Tibial artery (tissue), 4 donors: ENCODE data around the gene SEC16A.

Source experiments
- DNase-seq, 2 donors: peaks; one replicate each; pipeline ENCODE4 v3.0.0-alpha.2; 2019
- H3K27ac ChIP-seq, 2 donors: fragments of 200-600 bp; sonication (generic) in 1 of 2; 1 replicate in 1 of 2; 2 replicates in 1 of 2; pipeline ENCODE4 v1.5.1; 2018 to 2019; ENCODE audit warnings: mild to moderate bottlenecking in 1 of 2
- H3K27me3 ChIP-seq, 2 donors: fragments of 200-600 bp; sonication (generic) in 1 of 2; one replicate each; pipeline versions ENCODE4 v1.5.1 to v1.6.0; 2016 to 2019
- H3K36me3 ChIP-seq, 3 donors: fragments of 200-600 bp; sonication (generic) in 2 of 3; one replicate each; pipeline ENCODE4 v1.5.1; 2016 to 2019; ENCODE audit warnings: mild to moderate bottlenecking in 2 of 3
- H3K4me1 ChIP-seq, 4 donors: fragments of 200-600 bp; sonication (generic) in 2 of 4; 1 replicate in 3 of 4; 2 replicates in 1 of 4; pipeline ENCODE4 v1.5.1; 2016 to 2019
- H3K4me3 ChIP-seq, 2 donors: fragments of 200-600 bp; sonication (generic) in 1 of 2; 1 replicate in 1 of 2; 2 replicates in 1 of 2; pipeline ENCODE4 v1.5.1; 2018 to 2019; ENCODE audit warnings: mild to moderate bottlenecking in 2 of 2
- H3K9me3 ChIP-seq, 3 donors: fragments of 200-600 bp; sonication (generic) in 1 of 3; one replicate each; pipeline ENCODE4 v1.5.1; 2016 to 2019
- intact Hi-C: fragments of 100-400 bp; cut with DNase I; formaldehyde crosslinking; loops from one replicate; pipeline ENCODE4 v1.15.0; 2023; ENCODE audit warnings: low total_unique reads
- TF ChIP-seq, protein P1 (sequence below), 2 experiments: fragments of 200-600 bp in 1 of 2; fragments of 450-650 bp in 1 of 2; IDR thresholded peaks; one replicate each; pipeline ENCODE4 v1.5.1; 2017 to 2019; ENCODE audit warnings: antibody characterized with exemption in 2 of 2, mild to moderate bottlenecking in 1 of 2, moderate library complexity in 1 of 2

SEC16A gene

DNA sequence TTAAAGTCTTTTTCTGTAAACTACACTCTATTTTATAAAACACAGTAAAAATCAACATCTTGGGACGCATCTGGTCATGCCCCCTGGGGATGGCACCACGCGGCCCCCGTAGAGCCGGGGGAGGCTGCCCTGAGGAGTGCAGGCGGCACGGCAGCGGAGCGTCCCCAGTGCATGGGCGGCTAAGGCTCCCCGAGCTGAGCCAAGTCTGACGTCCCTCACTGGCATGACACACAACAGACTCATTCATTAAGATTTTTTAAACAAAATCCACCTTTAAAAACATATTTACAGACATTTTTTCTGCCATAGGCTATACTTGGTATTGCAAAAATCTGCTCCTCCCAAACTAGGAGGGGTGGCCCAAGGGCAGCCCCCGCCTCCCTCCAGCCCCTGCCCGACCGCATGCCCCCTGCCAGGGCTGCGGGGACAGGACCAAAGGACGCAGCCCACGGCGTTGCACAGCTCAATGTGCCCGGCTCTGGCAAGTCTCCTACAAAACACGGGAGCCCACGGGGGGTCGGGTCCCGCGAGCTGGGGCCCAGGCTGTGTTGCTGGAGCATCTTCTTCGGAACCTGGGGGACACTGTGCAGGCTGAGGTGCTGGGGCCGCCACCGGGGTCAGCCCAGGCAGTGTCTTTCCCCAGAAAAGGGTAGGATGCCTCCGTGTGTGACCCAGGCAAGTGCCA lies 11.8 kb upstream of the SEC16A start:
- Histone ChIP-seq H3K27ac (no peak overlapping the region), H3K9me3 (no peaks in the 10 kb centered on the region), H3K4me1 (peaks cover 0 to 6% (median 0%) of the 10 kb centered on the region in 4 donors), H3K36me3 (peaks cover 36 to 51% (median 39%) of the 10 kb centered on the region in 3 donors), H3K27me3 (no peaks in the 10 kb centered on the region), H3K4me3 (no peak overlapping the region)
- DNase-seq: no peak
- intact Hi-C loops: loop anchor here (5.0 kb wide), 1 partner anchor 38 kb away; no protein-coding TSS in a partner anchor
- TF ChIP-seq, protein P1, sequence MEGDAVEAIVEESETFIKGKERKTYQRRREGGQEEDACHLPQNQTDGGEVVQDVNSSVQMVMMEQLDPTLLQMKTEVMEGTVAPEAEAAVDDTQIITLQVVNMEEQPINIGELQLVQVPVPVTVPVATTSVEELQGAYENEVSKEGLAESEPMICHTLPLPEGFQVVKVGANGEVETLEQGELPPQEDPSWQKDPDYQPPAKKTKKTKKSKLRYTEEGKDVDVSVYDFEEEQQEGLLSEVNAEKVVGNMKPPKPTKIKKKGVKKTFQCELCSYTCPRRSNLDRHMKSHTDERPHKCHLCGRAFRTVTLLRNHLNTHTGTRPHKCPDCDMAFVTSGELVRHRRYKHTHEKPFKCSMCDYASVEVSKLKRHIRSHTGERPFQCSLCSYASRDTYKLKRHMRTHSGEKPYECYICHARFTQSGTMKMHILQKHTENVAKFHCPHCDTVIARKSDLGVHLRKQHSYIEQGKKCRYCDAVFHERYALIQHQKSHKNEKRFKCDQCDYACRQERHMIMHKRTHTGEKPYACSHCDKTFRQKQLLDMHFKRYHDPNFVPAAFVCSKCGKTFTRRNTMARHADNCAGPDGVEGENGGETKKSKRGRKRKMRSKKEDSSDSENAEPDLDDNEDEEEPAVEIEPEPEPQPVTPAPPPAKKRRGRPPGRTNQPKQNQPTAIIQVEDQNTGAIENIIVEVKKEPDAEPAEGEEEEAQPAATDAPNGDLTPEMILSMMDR (IDR thresholded peaks at IDR 0.05): no peak

DNA sequence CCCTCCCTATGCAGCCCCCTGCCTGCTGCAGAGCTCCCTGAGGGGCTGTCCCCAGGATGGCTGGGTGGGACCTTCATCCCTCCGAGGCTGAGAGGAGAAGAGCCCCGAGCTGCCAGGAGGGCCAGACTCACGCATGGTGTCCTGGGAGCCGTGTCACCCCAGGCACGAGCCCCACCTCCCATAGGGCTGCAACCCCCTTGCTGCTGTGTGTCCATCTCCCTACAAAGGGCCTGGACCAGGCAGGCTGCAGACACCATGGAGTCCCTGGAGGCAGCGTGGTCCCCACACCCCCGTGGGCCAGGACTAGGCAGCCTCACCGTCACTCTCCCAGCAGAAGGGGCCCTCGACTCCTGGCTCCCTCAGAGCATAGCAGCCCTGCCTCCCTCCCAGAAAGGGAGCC lies 11.2 kb upstream of the SEC16A start:
- DNase-seq: no peak
- Histone ChIP-seq H3K4me1 (peaks cover 0 to 6% (median 0%) of the 10 kb centered on the region in 4 donors), H3K9me3 (no peaks in the 10 kb centered on the region), H3K36me3 (peaks cover 29 to 45% (median 33%) of the 10 kb centered on the region in 3 donors), H3K4me3 (no peak overlapping the region), H3K27me3 (no peaks in the 10 kb centered on the region), H3K27ac (no peak overlapping the region)
- TF ChIP-seq, protein P1 (IDR thresholded peaks at IDR 0.05): no peak
- intact Hi-C loops: loop anchor here (5.0 kb wide), 1 partner anchor 38 kb away; no protein-coding TSS in a partner anchor

DNA sequence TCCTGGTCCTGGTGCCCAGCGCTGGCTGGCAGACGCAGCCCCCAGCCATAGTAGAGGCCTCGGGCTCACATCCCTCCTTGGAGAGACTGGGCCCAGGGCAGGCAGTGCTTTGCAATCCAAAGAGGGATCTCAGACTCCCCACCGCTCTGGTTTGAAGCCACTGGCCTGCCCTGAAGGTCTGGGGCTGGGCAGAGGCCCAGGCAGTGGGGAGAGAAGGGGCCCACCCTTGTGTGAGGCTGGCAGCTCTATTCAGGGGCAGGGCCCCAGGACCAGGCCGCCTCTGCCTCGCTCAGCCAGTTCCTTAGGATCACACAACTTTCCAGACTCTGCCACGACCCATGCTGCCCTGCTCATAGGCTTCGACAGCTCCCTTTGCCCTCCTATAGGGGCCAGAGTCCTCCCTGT lies 10.7 kb upstream of the SEC16A start:
- no peaks in the 10 kb centered on the region for H3K9me3 ChIP-seq
- H3K27me3 ChIP-seq: no peaks in the 10 kb centered on the region
- no peak overlapping the region for H3K4me3 ChIP-seq
- peaks cover 25 to 40% (median 28%) of the 10 kb centered on the region in 3 donors for H3K36me3 ChIP-seq
- intact Hi-C loops: loop anchor here (5.0 kb wide), 1 partner anchor 39 kb away; no protein-coding TSS in a partner anchor
- DNase-seq: no peak
- H3K27ac ChIP-seq: no peak overlapping the region
- TF ChIP-seq, protein P1 (IDR thresholded peaks at IDR 0.05): no peak
- H3K4me1 ChIP-seq: peaks cover 0 to 11% (median 2%) of the 10 kb centered on the region in 4 donors

DNA sequence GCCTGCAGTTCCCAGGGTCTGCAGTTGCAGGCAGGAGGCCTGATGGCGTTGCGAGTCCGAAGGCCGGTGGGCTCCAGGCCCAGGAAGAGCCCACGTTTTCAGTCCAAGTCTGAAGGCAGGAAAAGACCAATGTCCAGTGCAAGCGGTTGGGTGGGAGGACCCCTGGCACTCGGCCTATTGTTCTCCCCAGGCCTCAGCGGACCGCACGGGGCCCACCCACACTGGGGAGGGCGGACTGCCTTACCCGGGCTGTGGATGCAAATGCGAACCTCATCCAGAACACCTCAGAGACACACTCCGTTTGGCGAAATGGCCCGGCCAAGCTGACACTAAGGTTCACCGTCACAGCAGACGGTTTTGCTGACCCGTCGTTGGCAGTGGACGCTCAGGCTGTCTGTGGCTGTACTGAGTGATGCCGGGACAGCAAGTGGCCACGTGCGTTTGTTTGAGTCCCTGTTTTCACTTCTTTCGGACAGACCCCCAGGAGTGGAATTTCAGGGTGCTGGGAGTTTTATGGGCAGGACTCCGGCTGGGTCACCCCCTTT lies 10.2 kb upstream of the SEC16A start:
- no peaks in the 10 kb centered on the region for H3K27me3 ChIP-seq
- no peak overlapping the region for H3K27ac ChIP-seq
- intact Hi-C loops: loop anchor here (5.0 kb wide), 1 partner anchor 39 kb away; no protein-coding TSS in a partner anchor
- peaks cover 19 to 35% (median 23%) of the 10 kb centered on the region in 3 donors for H3K36me3 ChIP-seq
- TF ChIP-seq, protein P1 (IDR thresholded peaks at IDR 0.05): no peak
- no peaks in the 10 kb centered on the region for H3K9me3 ChIP-seq
- no peak overlapping the region for H3K4me3 ChIP-seq
- DNase-seq: no peak
- H3K4me1 ChIP-seq: peaks cover 0 to 16% (median 8%) of the 10 kb centered on the region in 4 donors

DNA sequence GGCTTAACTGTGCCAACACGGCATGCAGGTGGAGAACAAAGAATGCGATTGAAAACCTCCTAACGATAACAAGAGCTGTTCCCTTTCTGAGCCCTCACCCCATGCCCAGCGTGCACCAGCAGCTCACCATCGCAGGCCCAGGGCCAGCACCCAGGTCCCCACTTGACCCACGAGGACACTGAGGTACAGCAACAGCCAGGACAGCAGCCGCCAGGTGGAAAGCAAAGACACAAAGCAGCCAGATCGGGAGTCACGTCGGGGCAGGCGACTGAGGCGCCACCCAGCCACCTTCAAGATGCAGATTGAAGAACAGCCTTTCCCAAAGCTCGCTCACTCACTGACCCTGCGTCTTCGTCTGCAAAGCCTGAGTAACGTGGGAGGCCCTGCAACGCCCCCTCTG lies 6.9 kb upstream of the SEC16A start:
- intact Hi-C loops: loop anchor here (2.0 to 5.0 kb wide), 2 partner anchors 43 to 141 kb away; no protein-coding TSS in a partner anchor
- TF ChIP-seq, protein P1 (IDR thresholded peaks at IDR 0.05): no peak
- DNase-seq: no peak
- no peak overlapping the region for H3K27ac ChIP-seq
- no peaks in the 10 kb centered on the region for H3K9me3 ChIP-seq
- H3K4me1 ChIP-seq: peaks cover 0 to 32% (median 20%) of the 10 kb centered on the region in 4 donors
- peaks cover 0 to 2% (median 0%) of the 10 kb centered on the region in 3 donors for H3K36me3 ChIP-seq
- no peak overlapping the region for H3K4me3 ChIP-seq
- H3K27me3 ChIP-seq: no peaks in the 10 kb centered on the region
